Measurements from ENCODE around the gene CDK17. TPM values are rescaled to one million over a fixed set of nuclear protein-coding genes. Genes with fewer than 3 reads are reported as not detected.
"Not testable (repeated sequence)": the region's sequence is repeated elsewhere in the genome, so short reads cannot be mapped to it uniquely, and the experiment has no call there.

CDK17 gene
- 10 to 100 TPM; 20.6 to 21.0 TPM for total RNA-seq
- long read RNA-seq, full-length matches to known transcripts, result 24 of 31 reads
- long read RNA-seq, partial matches to known transcripts, result 4 of 31 reads
- long read RNA-seq, other reads (novel, unspliced or antisense), result 3 of 31 reads

DNA sequence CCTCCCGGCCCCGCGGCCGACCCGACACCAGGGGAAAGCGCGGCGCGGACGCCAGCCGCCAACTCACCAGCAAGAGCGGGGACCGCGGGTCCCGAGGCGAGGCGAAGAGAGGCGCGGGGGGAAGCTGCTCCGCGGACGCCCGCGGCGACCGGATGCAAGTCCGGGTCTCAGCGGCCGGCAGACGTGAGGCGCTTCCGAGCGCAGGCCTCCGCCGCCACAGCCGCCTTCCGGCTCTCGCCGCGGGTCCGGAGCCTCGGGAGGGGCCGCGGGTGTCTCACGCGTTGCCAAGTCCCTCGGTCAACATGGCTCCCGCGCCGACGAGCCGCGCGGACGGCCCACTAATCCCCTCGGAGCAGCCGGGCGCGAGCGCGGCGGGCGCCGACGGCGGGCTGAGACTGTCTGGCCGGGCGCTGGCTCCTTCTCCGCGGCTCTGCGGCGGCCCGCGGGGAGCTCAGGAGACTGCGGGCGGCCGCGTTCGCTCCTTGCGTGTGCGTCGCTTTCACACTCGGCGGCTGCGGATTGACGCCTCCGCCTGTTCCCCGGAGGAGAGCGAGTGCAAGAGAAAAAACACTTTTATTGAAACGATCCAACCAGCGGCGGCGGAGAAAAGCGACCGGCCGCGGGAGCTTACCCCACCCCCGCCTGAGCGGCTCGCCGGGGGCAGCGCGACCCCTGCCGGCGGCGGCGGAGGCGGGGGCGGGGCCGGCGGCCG, at the start of gene CDK17:
Gene CDK17, minus strand, starts transcription at position 521 of the 712 bp plus-strand sequence. CDS start 65,603 bp downstream, outside the sequence.
- intact Hi-C loops (cut with DNase I, micrococcal nuclease), result loop anchor here in 1 of 2 donors (5.0 to 10.0 kb wide), 2 partner anchors 105 to 168 kb away; no protein-coding TSS in a partner anchor
- ATAC-seq (peak; percentile 81), DNase-seq (peak; percentile 79 to 87)

DNA sequence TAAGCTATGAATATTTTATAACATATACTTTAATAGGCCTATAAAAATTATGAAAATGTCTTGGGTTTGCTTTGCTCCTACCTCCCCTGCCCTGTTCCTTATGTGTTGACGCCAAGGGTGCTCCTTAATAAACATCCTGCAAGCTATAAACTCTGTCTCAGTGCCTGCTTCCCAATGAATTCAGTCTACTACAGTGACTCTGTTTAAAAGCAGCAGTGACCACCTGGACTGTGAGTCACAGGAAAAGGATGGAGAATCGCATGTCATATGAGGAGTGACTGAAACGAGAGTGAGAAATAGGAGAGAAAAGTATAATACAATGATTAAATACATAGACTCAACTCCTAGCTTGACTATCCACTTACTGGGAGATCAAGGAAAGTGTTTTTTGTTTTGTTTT, 48.1 kb upstream of the CDK17 start:
- ATAC-seq (no peak), DNase-seq (no peak)
- intact Hi-C loops (cut with DNase I, micrococcal nuclease), result no loop called here

DNA sequence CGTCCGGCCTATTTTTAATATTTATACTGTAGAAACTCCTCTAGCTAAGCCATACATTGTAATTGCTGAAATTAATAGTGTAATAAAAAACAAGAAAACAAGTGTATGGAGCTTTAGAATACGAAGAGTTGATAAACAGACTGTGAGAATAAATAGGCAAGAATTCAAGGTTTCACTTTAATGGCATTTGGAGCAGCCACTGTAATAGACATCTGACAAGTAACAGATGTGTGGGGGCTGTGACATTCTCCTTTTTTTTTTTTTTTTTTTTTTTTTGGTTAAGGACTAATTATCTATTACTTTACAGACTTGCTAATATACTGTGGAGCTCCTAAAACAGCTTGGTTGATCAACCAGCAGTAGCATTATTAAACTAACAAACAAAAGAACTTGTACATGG, 47.0 kb upstream of the CDK17 start:
- intact Hi-C loops (cut with DNase I, micrococcal nuclease), result no loop called here
- DNase-seq, result no peak
- no peak for ATAC-seq

DNA sequence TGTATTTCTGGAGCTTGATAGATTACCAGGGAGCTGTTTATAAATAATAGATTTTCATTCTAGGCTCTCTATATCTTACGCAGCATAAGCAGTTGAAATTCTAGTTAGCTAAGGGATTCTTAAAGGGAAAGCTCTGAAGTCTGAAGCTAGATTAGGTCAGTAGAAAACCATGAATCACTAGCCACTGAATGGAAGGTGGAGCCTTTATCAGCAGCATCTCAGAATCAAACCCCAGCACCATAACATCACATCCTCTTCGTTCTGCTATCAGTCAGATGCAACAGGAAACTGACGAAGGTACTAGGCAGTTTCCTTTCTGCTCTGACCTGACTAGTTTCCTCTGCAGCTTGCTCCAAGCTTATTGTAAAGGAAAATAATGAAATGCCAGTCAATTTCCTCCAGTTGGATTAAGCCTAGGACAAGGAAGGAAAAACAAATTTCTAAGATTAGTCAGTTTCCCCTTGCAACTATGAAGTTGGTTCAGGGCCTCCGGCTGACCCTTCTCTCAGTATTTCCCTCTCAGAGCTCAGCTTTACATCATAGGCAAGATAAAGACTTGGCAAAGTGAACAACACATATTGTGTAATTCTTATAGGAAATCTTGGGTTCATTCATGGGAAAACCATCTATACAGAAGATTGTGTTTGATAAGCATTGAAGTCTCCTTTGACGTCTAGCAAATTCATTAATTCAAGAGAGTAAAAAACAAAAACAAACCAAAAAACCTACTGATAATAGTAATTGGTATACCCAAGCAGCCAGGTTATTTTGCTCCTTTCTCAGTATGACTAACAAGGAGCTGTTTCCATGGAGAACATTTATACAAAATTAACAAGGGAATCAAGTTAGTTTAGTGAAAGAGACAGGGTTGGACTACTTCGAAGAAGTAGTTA, 45.7 kb upstream of the CDK17 start:
- DNase-seq (no peak), ATAC-seq (peak; percentile 26)
- intact Hi-C loops (cut with DNase I, micrococcal nuclease), result no loop called here

DNA sequence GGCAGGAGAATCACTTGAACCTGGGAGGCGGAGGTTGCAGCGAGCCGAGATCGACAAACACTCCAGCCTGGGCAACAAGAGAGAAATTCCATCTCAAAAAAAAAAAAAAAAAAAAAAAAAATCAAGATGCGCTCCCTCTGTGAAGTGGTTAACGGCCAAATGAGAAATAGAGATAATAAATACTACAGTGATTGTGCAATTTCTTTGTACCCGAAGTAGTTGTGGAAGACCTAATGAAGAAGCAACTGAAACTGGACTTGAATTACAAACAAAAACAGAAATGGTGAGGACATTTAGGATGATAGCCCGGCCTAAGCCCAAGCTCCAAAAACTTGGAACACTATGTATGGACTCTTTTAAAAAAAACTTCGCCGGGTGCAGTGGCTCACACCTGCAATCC, 44.2 kb upstream of the CDK17 start:
- no peak for ATAC-seq
- DNase-seq, result no peak
- intact Hi-C loops (cut with DNase I, micrococcal nuclease), result no loop called here

DNA sequence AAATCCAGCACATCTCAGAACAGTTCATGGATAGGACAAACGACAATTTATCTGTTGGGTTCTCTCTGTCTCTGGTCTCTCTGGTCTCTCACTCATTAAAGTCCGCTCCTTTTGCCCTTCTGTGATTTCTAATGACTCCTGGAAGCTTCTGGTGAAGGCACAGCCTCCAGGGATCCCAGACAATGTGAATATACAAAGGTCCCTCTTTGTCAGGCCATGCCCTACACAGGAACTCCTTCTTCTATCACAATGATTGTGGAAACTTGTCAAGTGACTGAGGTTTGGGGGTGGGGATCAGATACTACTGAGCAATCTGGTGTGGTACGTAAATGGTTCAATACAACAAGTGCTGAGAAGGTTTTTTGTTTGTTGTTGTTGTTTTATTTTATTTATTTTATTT, 42.7 kb upstream of the CDK17 start:
- no peak for DNase-seq
- intact Hi-C loops (cut with DNase I, micrococcal nuclease), result no loop called here
- ATAC-seq, result no peak

DNA sequence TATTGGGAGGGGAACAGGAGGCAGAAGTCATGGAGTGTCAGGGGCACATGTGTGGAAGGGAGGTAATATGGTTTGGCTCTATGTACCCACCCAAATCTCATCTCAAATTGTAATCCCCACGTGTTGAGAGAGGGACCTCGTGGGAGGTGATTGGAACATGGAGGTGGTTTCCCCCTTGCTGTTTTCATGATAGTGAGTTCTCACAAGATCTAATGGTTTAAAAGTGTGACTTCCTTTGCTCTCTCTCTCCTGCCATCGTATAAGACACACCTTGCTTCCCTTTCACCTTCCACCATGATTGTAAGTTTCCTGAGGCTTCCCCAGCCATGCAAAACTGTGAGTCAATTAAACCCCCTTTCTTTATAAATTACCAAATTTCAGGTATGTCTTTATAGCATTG, 41.6 kb upstream of the CDK17 start:
- ATAC-seq, result no peak
- intact Hi-C loops (cut with DNase I, micrococcal nuclease), result no loop called here

DNA sequence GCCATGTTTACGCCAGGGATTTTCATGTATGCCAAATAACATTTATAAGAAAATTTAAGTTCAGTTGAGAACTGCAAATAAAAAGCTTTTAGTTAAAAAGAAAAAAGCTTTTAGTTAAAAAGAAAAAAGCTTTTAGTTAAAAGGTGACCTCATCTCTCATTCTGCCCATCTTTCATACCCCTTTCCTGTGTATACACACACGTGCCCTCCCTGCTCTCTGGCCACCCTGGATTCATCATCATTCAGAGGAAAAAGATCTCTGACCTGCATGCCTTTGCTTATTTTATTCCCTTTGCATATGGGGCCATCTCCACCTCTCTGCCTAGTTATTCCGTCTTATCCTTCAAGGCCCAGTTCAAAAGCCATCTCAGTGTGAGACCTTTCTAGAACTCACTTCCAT, 38.1 kb upstream of the CDK17 start:
- DNase-seq (no peak), ATAC-seq (no peak)
- intact Hi-C loops (cut with DNase I, micrococcal nuclease), result no loop called here

More for the DNA sequence above, 41.6 kb upstream of the CDK17 start:
- DNase-seq, result no peak

DNA sequence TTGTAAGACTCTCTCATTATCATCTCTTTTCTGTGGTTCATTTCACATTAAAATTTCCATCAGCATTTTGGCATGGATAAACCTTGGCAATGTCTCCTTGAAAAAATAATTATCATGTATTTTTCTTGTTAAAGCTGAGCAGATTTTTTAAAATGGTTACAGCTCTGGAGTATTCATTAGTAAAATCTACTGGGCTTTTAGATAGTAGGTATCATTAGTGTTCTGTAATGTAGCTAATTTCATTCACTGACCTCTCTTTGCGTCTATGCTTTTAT, 36.9 kb upstream of the CDK17 start:
- DNase-seq, result no peak
- no peak for ATAC-seq
- intact Hi-C loops (cut with DNase I, micrococcal nuclease), result no loop called here

DNA sequence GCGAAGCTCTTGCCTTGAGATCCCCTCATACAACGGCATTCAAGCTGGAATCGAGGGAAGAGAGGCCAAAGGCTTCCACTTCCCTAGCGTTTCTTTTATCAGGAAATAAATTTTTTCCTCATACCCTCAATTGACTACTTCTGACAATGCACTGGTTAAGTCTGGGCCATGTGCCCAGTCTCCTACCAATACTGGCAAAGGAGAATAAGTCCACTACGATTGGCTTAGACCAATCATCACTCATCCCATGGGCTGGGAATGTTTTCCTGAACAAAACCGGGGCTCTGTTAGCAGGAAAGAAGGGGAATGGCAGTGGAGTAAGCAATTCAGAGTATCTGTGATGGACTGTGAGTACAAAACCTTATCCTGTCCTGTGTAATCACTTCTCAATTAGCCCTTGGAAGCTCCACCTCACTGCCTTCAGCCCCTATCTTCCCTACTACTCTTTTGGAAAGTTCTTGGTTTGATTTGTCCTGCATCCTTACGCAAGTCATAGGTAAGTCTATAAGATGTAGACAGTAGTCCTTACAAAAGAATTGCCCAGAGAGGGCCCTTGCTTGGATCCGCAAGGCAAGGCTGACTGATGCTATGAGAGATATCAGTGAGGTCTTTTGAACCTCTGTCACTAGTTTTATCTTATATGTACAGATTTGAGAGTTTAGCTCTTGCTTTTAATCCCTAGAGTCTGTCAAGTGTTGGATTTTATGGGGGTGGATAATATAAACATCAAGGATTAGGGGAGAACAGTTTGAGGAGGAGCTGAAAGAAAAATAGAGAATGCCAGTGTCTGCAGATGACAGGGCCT, 36.3 kb upstream of the CDK17 start:
- no peak for ATAC-seq
- no peak for DNase-seq
- intact Hi-C loops (cut with DNase I, micrococcal nuclease), result no loop called here

DNA sequence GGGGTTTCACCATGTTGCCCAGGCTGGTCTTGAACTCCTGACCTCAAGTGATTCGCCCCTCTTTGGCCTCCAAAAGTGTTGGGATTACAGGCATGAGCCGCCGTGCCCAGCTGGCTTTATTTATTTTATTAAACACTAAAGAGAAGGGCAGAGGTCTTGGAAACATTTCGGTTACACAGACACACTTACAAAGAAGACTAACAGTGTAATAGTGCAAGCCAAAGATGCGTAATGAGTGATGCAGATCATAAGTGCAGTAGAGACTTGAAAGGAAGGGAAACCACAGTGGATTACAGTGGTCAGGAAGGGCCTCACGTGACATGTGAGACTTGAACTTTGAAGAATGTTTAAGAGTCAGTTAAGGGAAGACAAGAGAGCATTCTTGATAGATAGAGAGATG, 33.9 kb upstream of the CDK17 start:
- DNase-seq (no peak), ATAC-seq (no peak)
- intact Hi-C loops (cut with DNase I, micrococcal nuclease), result no loop called here

DNA sequence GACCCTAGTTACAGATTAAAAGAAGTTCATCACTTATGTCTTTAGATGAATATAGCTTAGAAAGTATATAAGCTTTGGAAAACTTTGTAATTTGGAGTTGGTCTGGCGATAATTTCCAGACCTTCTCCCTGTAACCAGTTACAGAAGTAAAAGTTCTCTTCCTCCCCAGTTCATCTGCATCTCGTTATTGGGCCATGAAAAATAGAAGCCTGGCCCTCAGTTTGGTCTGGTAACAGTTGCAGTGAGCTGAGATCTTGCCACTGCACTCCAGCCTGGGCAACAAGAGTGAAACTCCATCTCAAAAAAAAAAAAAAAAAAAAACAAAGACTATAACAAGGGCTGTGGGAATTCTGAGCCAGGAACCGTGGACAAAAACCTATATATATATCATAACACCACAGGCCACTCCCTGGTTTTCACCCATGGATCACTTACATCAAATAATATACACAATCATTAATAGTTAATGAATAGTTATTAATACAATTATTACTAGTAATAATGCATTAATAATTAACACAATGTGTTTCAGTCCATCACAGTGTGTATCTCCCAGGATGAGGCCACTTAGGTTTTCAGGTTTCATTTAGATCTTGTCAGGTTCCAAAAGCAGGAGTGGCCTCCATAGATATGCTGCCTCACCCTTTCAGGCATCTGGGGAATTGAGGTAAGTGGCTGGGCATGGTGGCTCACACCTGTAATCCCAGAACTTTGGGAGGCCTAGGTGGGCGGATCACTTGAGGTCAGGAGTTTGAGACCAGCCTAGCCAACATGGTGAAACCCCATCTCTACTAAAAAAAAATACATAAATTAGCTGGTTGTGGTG, 32.5 kb upstream of the CDK17 start:
- intact Hi-C loops (cut with DNase I, micrococcal nuclease); DNase-seq; ATAC-seq: not testable (repeated sequence)

DNA sequence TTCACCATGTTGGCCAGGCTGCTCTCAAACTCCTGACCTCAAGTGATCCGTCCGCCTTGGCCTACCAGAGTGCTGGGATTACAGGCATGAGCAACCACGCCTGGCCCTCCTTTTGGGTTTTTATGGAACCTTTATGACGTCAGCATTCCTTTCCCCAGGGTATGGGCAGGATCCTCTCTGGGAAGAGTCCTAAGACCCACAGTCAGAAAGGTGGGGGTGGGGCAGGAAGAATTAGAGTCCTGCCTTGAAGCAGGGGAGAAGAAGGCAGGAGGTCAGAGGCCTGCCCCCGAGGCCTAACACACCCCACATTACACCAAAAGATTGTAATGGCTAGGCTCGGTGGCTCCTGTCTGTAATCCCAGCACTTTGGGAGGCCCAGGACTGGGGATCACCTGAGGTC, 30.8 kb upstream of the CDK17 start:
- ATAC-seq (no peak), DNase-seq (no peak)
- intact Hi-C loops (cut with DNase I, micrococcal nuclease), result no loop called here

DNA sequence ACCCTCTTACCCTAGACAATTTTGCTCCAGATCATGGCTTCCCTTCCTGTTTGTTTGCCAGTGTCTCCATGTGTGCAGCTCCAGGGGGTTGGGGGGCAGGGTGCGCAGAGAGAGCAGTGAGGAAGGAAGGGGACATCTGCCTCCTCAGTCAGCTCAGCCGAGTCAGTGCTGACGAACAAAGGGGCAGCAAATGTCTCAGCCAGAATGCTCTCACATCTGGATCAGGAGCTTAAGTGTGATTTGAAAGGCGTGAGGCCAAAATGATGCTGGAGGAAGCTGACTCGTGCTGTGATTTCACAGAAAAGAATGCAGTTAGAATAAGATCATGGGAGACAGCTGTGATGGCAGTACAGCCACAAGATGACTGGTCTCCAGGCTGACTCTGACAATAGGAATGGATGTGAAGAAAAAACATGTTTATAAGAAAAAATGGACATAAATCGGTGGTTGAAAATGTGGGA, 27.1 kb upstream of the CDK17 start:
- DNase-seq, result peak; percentile 25 to 30
- no peak for ATAC-seq
- intact Hi-C loops (cut with DNase I, micrococcal nuclease), result no loop called here

DNA sequence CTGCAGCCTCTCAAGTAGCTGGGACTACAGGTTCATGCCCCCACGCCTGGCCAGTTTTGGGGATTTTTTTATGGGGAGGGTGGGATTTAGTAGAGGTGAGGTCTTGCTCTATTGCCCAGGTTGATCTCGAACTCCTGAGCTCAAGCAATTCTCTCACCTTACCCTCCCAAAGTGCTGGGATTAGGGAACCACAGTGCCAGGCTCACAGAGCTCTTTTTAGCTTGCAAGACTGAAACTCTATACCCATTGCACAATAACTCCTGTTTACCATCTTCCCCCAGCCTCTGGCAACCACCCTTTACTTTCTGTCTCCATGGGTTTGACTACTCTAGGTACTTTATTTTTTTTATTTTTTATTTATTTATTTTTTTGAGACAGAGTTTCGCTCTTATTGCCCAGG, 25.7 kb upstream of the CDK17 start:
- DNase-seq, result no peak
- intact Hi-C loops (cut with DNase I, micrococcal nuclease), result no loop called here
- ATAC-seq, result no peak

DNA sequence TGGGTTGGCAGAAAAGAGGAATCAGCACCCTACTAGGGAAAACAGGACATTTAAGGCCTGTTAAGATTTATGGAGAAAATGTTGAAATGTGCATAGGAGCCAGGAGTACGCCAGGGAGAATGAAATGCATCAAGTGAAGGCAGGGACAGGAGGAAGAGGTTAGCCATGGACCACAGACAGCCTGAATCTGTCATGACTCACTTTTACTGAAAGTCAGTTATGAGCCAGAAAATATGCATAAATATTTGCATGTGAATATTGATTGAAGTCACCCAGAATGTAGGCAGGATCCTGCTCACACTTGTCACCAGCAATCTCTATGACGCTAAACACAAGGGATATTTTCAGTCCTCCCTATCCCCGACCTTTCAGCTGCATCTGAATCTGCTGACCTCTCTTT, 25.1 kb upstream of the CDK17 start:
- DNase-seq (no peak), ATAC-seq (no peak)
- intact Hi-C loops (cut with DNase I, micrococcal nuclease), result no loop called here

DNA sequence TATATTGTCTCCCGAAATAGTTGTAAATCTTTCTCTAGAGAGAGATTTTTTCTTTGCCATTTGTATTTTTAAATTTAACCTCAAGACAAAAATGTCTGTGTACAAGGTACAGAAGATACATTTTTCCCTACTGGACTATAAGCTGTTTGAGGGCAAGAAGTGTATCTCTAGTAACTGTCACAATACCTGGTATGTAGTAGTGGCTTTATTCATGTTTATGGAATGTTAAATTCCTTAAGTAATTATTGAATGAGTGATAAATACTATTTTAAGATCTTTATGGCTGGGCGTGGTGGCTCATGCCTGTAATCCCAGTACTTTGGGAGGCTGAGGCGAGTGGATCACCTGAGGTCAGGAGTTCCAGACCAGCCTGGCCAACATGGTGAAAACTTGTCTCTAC, 24.4 kb upstream of the CDK17 start:
- intact Hi-C loops (cut with DNase I, micrococcal nuclease), result no loop called here
- no peak for DNase-seq
- ATAC-seq, result no peak

DNA sequence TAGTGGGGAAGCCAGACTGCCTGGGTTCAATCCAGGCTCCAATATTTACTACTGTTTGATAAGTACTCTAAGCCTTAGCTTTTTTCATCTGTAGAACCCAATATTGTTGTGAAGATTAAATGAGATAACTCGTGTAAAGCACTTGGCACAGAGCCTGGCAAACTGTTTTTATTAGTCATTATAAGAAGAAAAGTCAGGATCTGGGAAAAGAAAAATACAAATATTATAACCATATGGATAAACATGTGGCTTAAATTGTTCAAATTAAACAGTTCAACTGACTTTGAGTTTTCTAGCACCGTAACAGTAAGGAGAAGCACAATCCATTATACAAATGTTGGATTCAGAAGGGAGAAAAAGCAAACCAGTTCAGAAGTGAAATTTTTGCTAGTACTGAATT, 22.0 kb upstream of the CDK17 start:
- intact Hi-C loops (cut with DNase I, micrococcal nuclease), result no loop called here
- ATAC-seq (no peak), DNase-seq (no peak)

DNA sequence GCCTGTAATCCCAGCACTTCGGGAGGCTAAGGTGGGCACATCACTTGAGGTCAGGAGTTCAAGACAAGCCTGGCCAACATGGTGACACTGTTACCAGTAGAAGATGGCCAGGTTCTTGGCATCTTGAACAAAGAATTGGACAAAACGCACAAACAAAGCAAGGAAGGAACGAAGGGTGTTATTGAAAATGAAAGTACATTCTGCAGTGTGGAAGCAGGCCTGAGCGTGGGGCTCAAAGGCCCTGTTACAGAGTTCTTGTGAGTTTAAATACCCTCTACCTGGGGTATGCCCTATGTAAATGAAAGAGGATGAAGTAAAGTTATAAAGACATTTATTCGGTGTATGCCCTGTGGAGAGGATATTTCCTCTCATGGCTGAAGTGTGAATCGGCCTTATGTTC, 20.8 kb upstream of the CDK17 start:
- intact Hi-C loops (cut with DNase I, micrococcal nuclease), result no loop called here
- DNase-seq (no peak), ATAC-seq (no peak)

Data from left colon (tissue), 2 donors.